Measurements from ENCODE around the gene TPPP2. TPM values are rescaled to one million over a fixed set of nuclear protein-coding genes. Genes with fewer than 3 reads are reported as not detected.
A peak's percentile ranks its signal among the peaks of the same experiment; 100 is the strongest.
"Not testable (repeated sequence)": the region's sequence is repeated elsewhere in the genome, so short reads cannot be mapped to it uniquely, and the experiment has no call there.

The TPPP2 gene
- total RNA-seq (2022) (not detected in 2 replicates), Bru-seq, nascent RNA (not detected), BruChase-seq, experiment 1, labeled RNA remaining after a 6-hour chase (not detected), BruChase-seq, experiment 2, labeled RNA remaining after a 2-hour chase (not detected)
- long read RNA-seq: 0 reads

GRCh38 chr14:21029917-21030316, at the start of gene TPPP2:
Gene TPPP2 (plus strand): TSS chr14:21030217. CDS start chr14:21030582, 365 bp downstream.
- CTCF ChIA-PET: no interaction called here
- no peaks in the 10 kb centered on the region for H3K36me3 Mint-ChIP-seq (ENCODE audit: insufficient read depth, unreplicated experiment)
- H3K27ac Mint-ChIP-seq (ENCODE audit: unreplicated experiment): no peak within 1 kb of the TSS
- intact Hi-C loops (cut with micrococcal nuclease; ENCODE audit: unreplicated experiment): no loop called here
- no peak for TF ChIP-seq CTCF (IDR thresholded peaks at IDR 0.05; ENCODE audit: unreplicated experiment)
- H3K4me1 Mint-ChIP-seq (ENCODE audit: low read depth, unreplicated experiment): no peaks in the 10 kb centered on the region
- no peak within 1 kb of the TSS for H3K4me3 Mint-ChIP-seq (ENCODE audit: low read depth, unreplicated experiment)
- BruUV-seq (replicated peaks): no TSS peak
- H3K27me3 Mint-ChIP-seq (ENCODE audit: unreplicated experiment): peaks cover 54% of the 10 kb centered on the region
- H3K9me3 Mint-ChIP-seq (ENCODE audit: low read depth, unreplicated experiment): no peaks in the 10 kb centered on the region
- DNase-seq: no peak

GRCh38 chr14:20980906-20981305, 49.1 kb upstream of the TPPP2 start:
- no peak overlapping the region for H3K27ac Mint-ChIP-seq (ENCODE audit: unreplicated experiment)
- CTCF ChIA-PET: interaction anchor here (0.6 to 1.2 kb wide), 2 partner anchors 10 to 422 kb away, joined by 3 read pairs; no protein-coding TSS in a partner anchor
- no peaks in the 10 kb centered on the region for H3K4me1 Mint-ChIP-seq (ENCODE audit: low read depth, unreplicated experiment)
- no TSS peak for BruUV-seq (replicated peaks)
- H3K4me3 Mint-ChIP-seq (ENCODE audit: low read depth, unreplicated experiment): no peak overlapping the region
- no peaks in the 10 kb centered on the region for H3K9me3 Mint-ChIP-seq (ENCODE audit: low read depth, unreplicated experiment)
- DNase-seq: no peak
- no peaks in the 10 kb centered on the region for H3K36me3 Mint-ChIP-seq (ENCODE audit: insufficient read depth, unreplicated experiment)
- no peak for TF ChIP-seq CTCF (IDR thresholded peaks at IDR 0.05; ENCODE audit: unreplicated experiment)
- intact Hi-C loops (cut with micrococcal nuclease; ENCODE audit: unreplicated experiment): no loop called here
- H3K27me3 Mint-ChIP-seq (ENCODE audit: unreplicated experiment): no peaks in the 10 kb centered on the region

GRCh38 chr14:20982646-20983369, 47.2 kb upstream of the TPPP2 start:
- Mint-ChIP-seq H3K27me3 (ENCODE audit: unreplicated experiment) (no peaks in the 10 kb centered on the region), H3K27ac (ENCODE audit: unreplicated experiment) (no peak overlapping the region), H3K4me3 (ENCODE audit: low read depth, unreplicated experiment) (no peak overlapping the region), H3K36me3 (ENCODE audit: insufficient read depth, unreplicated experiment) (no peaks in the 10 kb centered on the region), H3K4me1 (ENCODE audit: low read depth, unreplicated experiment) (no peaks in the 10 kb centered on the region), H3K9me3 (ENCODE audit: low read depth, unreplicated experiment) (no peaks in the 10 kb centered on the region)
- intact Hi-C loops (cut with micrococcal nuclease; ENCODE audit: unreplicated experiment): no loop called here
- TF ChIP-seq CTCF (IDR thresholded peaks at IDR 0.05; ENCODE audit: unreplicated experiment): no peak
- CTCF ChIA-PET: interaction anchor here (1.2 to 2.3 kb wide), 2 partner anchors 8 to 11 kb away, joined by 3 to 8 read pairs; no protein-coding TSS in a partner anchor
- DNase-seq: no peak
- BruUV-seq (replicated peaks): no TSS peak

GRCh38 chr14:20985650-20986049, 44.4 kb upstream of the TPPP2 start:
- DNase-seq; intact Hi-C loops (cut with micrococcal nuclease; ENCODE audit: unreplicated experiment); H3K9me3 Mint-ChIP-seq (ENCODE audit: low read depth, unreplicated experiment); H3K27ac Mint-ChIP-seq (ENCODE audit: unreplicated experiment); H3K27me3 Mint-ChIP-seq (ENCODE audit: unreplicated experiment); H3K4me1 Mint-ChIP-seq (ENCODE audit: low read depth, unreplicated experiment); H3K4me3 Mint-ChIP-seq (ENCODE audit: low read depth, unreplicated experiment); CTCF ChIA-PET; BruUV-seq (replicated peaks): not testable (repeated sequence)
- H3K36me3 Mint-ChIP-seq (ENCODE audit: insufficient read depth, unreplicated experiment): peaks cover 12% of the 10 kb centered on the region

- no peak overlapping the region for H3K4me3 Mint-ChIP-seq (ENCODE audit: low read depth, unreplicated experiment)
These were observed 43.2 kb upstream of the TPPP2 start for GRCh38 chr14:20986811-20987210.

More at GRCh38 chr14:20986811-20987210, 43.2 kb upstream of the TPPP2 start:
- no peak for TF ChIP-seq CTCF (IDR thresholded peaks at IDR 0.05; ENCODE audit: unreplicated experiment)
- Mint-ChIP-seq H3K27me3 (ENCODE audit: unreplicated experiment) (no peaks in the 10 kb centered on the region), H3K36me3 (ENCODE audit: insufficient read depth, unreplicated experiment) (peaks cover 13% of the 10 kb centered on the region), H3K27ac (ENCODE audit: unreplicated experiment) (no peak overlapping the region), H3K4me1 (ENCODE audit: low read depth, unreplicated experiment) (peaks cover 3% of the 10 kb centered on the region), H3K9me3 (ENCODE audit: low read depth, unreplicated experiment) (no peaks in the 10 kb centered on the region)
- CTCF ChIA-PET: interaction anchor here (0.5 kb wide), 1 partner anchor 19 kb away, joined by 3 read pairs; no protein-coding TSS in a partner anchor
- no TSS peak for BruUV-seq (replicated peaks)
- peak; percentile 16 for DNase-seq
- intact Hi-C loops (cut with micrococcal nuclease; ENCODE audit: unreplicated experiment): no loop called here

Measured in Calu3 (cell line).